HepG2 (cell line): ENCODE measurements around the gene TUFM. TPM values are rescaled to one million over a fixed set of nuclear protein-coding genes. Genes with fewer than 3 reads are reported as not detected.

Source experiments
- AKAP8 ChIP-seq: sonication (generic); formaldehyde crosslinking; IDR thresholded peaks from 2 replicates; pipeline ENCODE4 v1.5.1; 2020; ENCODE audit warnings: mild to moderate bottlenecking, missing genetic modification reagents
- ATM ChIP-seq: fragments of 450-650 bp; IDR thresholded peaks from 2 replicates; pipeline ENCODE4 v1.7.1; 2017; ENCODE audit warnings: mild to moderate bottlenecking, borderline replicate concordance
- BCL6 ChIP-seq: IDR thresholded peaks from 2 replicates; pipeline ENCODE4 v1.6.1; 2016; ENCODE audit warnings: missing genetic modification reagents, missing compliant biosample characterization
- CHD4 ChIP-seq: fragments of 200-600 bp; sonication (generic); IDR thresholded peaks from 2 replicates; pipeline ENCODE4 v1.7.0; 2017; ENCODE audit warnings: mild to moderate bottlenecking, low read length, borderline replicate concordance
- FOSL1 ChIP-seq: sonication (generic); formaldehyde crosslinking; IDR thresholded peaks from 2 replicates; pipeline ENCODE4 v1.9.0; 2021; ENCODE audit warnings: missing genetic modification reagents, borderline replicate concordance
- KLF13 ChIP-seq: sonication (generic); formaldehyde crosslinking; IDR thresholded peaks from 2 replicates; pipeline ENCODE4 v1.4.0; 2020; ENCODE audit warnings: mild to moderate bottlenecking, missing genetic modification reagents
- KLF9 ChIP-seq: IDR thresholded peaks from 2 replicates; pipeline ENCODE4 v1.6.1; 2016; ENCODE audit warnings: low read depth
- MTA3 ChIP-seq: sonication (generic); formaldehyde crosslinking; IDR thresholded peaks from 2 replicates; pipeline ENCODE4 v1.4.0; 2020; ENCODE audit warnings: missing genetic modification reagents
- NFIB ChIP-seq: sonication (generic); formaldehyde crosslinking; IDR thresholded peaks from 2 replicates; pipeline ENCODE4 v1.9.0; 2021; ENCODE audit warnings: missing genetic modification reagents, mild to moderate bottlenecking, borderline replicate concordance
- POGZ ChIP-seq: sonication (generic); formaldehyde crosslinking; IDR thresholded peaks from 2 replicates; pipeline ENCODE4 v1.4.0; 2020; ENCODE audit warnings: mild to moderate bottlenecking, missing genetic modification reagents
- RFX3 ChIP-seq: IDR thresholded peaks from 2 replicates; pipeline ENCODE4 v1.6.1; 2016; ENCODE audit warnings: missing biosample characterization, missing genetic modification reagents
- SALL2 ChIP-seq: sonication (generic); formaldehyde crosslinking; IDR thresholded peaks from 2 replicates; pipeline ENCODE4 v1.8.1; 2023; ENCODE audit warnings: mild to moderate bottlenecking, missing genetic modification reagents, inconsistent platforms
- SIX4 ChIP-seq: sonication (generic); formaldehyde crosslinking; IDR thresholded peaks from 2 replicates; pipeline ENCODE4 v1.4.0; 2020; ENCODE audit warnings: missing genetic modification reagents
- SRSF4 ChIP-seq: fragments of 200-400 bp; formaldehyde crosslinking; IDR thresholded peaks from one replicate; pipeline ENCODE4 v1.6.1; 2018; ENCODE audit warnings: mild to moderate bottlenecking, low read depth, low read length, moderate library complexity; ENCODE audit not compliant: poor library complexity, severe bottlenecking
- XRCC5 ChIP-seq: fragments of 200-400 bp; formaldehyde crosslinking; optimal IDR thresholded peaks from 2 replicates; pipeline ENCODE3; 2017; ENCODE audit warnings: mild to moderate bottlenecking, low read length
- ZC3H13 ChIP-seq: sonication (generic); formaldehyde crosslinking; IDR thresholded peaks from 2 replicates; pipeline ENCODE4 v1.8.1; 2023; ENCODE audit warnings: mild to moderate bottlenecking, missing genetic modification reagents, moderate library complexity
- ZMAT3 ChIP-seq: sonication (generic); formaldehyde crosslinking; conservative IDR thresholded peaks from 2 replicates; pipeline ENCODE4 v1.7.0; 2021; ENCODE audit warnings: missing genetic modification reagents
- ZNF329 ChIP-seq: sonication (generic); formaldehyde crosslinking; IDR thresholded peaks from 2 replicates; pipeline ENCODE4 v1.9.0; 2021; ENCODE audit warnings: low read depth, mild to moderate bottlenecking, missing genetic modification reagents
- ZNF446 ChIP-seq: sonication (generic); formaldehyde crosslinking; IDR thresholded peaks from 2 replicates; pipeline ENCODE4 v1.5.0; 2020; ENCODE audit warnings: mild to moderate bottlenecking, missing genetic modification reagents
- ZNF816 ChIP-seq: sonication (generic); formaldehyde crosslinking; IDR thresholded peaks from 2 replicates; pipeline ENCODE4 v1.8.0; 2022; ENCODE audit warnings: missing genetic modification reagents, mild to moderate bottlenecking, borderline replicate concordance
- polyA plus RNA-seq, 8 experiments: library from polyadenylated mRNA; depleted of rRNA in 3 of 8; stranded (reverse) in 7 of 8; unstranded in 1 of 8; fragments of >200 nt; fragmentation: Illumina TruSeq in 4 of 8; extraction: Trizol in 4 of 8; gene quantifications; 2 replicates each; pipeline versions ENCODE4 v1.2.1 to v1.2.3, GENCODE V29; 2011 to 2016; ENCODE audit warnings: low read depth in 4 of 8, missing spikeins in 1 of 8, mixed read lengths in 1 of 8; ENCODE audit not compliant: insufficient read depth in 1 of 8
- total RNA-seq, 5 experiments: library from RNA; depleted of rRNA; stranded (reverse); fragments of >200 nt; fragmentation: Illumina TruSeq; extraction: Trizol; gene quantifications; 2 replicates each; pipeline ENCODE4 v1.2.3, GENCODE V29; 2016; ENCODE audit warnings: low read depth in 1 of 5
- TF ChIP-seq, protein P1 (sequence below): sonication (generic); formaldehyde crosslinking; conservative IDR thresholded peaks from 2 replicates; pipeline ENCODE4 v1.4.0; 2020; ENCODE audit warnings: missing genetic modification reagents
- TF ChIP-seq, protein P2 (sequence below): sonication (generic); formaldehyde crosslinking; IDR thresholded peaks from 2 replicates; pipeline ENCODE4 v1.5.0; 2020; ENCODE audit warnings: missing genetic modification reagents
- TF ChIP-seq, protein P3 (sequence below): fragments of 450-650 bp; IDR thresholded peaks from 2 replicates; pipeline ENCODE4 v1.6.1; 2017; ENCODE audit warnings: mild to moderate bottlenecking

Gene TUFM
- total and polyA plus RNA-seq, 2 of the 13 experiments (the other 11 are each of a cell fraction or from before 2014, with no cell fraction given), result 206 to 298 TPM

DNA sequence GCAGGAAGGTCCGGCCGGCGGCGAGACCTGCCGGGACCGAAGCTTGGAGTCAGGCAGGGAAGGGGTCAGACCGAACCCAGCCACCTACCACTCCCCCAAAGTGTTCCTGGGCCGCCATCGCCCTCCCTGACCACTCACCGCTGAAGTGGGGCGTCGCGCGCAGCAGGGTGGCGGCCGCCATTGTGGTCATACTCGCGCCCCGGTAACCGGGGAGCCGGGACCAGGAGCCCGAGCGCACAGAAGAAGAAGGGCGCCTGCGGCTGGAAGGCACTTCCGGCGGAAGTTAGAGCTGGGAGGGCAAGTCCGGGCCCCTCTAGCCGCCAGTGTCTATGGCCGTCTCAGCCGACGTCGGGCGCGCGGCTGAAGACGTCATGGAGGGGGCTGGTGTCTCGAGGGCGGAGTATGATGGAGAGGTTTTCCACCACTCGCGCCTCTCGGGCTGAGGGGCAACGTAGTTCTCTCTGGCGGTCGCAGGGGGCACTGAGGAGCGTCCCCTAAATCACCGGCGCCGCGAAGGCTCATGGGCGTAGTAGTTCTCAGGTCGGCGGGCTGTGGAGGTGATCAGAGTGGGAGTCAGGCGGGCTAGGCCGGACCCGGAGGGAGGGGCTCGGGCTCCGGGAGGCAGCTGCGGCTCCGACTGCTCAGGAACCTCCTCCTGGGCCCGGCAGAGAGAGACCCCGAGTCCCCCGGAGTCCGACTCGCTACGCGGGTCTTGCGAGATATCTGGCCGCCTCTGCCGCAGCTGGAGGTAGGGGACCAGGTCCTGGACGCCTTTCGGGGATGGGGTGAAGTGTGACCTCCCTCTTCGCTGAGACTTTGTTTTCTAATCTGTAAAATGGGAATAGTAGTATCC is at the start of gene TUFM (continued):
- TF ChIP-seq ZNF446 (CRISPR knock-in tag) (peak; percentile 2; the same call in 1 of the 2 replicates), MTA3 (CRISPR knock-in tag) (no peak), ZNF329 (CRISPR knock-in tag) (peak; percentile 80; the same call in 1 of the 2 replicates), SALL2 (CRISPR knock-in tag) (peak; percentile 99), XRCC5 (peak; percentile 99), FOSL1 (CRISPR knock-in tag) (no peak), RFX3 (peak; percentile 31), ATM (no peak), NFIB (CRISPR knock-in tag) (no peak), BCL6 (CRISPR knock-in tag) (peak; percentile 41), AKAP8 (peak; percentile 90; the same call in 1 of the 2 replicates), ZMAT3 (CRISPR knock-in tag) (peak; percentile 94), POGZ (CRISPR knock-in tag) (peak; percentile 91), ZNF816 (CRISPR knock-in tag) (peak; percentile 77; the same call in 1 of the 2 replicates), KLF9 (CRISPR knock-in tag) (peak; percentile 64; the same call in 1 of the 2 replicates), SRSF4 (peak; percentile 43), ZC3H13 (CRISPR knock-in tag) (peak; percentile 91), CHD4 (peak; percentile 98), KLF13 (CRISPR knock-in tag) (peak; percentile 96; the same call in 1 of the 2 replicates), SIX4 (CRISPR knock-in tag) (peak; percentile 71)
- TF ChIP-seq, protein P1, sequence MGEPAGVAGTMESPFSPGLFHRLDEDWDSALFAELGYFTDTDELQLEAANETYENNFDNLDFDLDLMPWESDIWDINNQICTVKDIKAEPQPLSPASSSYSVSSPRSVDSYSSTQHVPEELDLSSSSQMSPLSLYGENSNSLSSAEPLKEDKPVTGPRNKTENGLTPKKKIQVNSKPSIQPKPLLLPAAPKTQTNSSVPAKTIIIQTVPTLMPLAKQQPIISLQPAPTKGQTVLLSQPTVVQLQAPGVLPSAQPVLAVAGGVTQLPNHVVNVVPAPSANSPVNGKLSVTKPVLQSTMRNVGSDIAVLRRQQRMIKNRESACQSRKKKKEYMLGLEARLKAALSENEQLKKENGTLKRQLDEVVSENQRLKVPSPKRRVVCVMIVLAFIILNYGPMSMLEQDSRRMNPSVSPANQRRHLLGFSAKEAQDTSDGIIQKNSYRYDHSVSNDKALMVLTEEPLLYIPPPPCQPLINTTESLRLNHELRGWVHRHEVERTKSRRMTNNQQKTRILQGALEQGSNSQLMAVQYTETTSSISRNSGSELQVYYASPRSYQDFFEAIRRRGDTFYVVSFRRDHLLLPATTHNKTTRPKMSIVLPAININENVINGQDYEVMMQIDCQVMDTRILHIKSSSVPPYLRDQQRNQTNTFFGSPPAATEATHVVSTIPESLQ (CRISPR knock-in tag), result no peak
- TF ChIP-seq, protein P2, sequence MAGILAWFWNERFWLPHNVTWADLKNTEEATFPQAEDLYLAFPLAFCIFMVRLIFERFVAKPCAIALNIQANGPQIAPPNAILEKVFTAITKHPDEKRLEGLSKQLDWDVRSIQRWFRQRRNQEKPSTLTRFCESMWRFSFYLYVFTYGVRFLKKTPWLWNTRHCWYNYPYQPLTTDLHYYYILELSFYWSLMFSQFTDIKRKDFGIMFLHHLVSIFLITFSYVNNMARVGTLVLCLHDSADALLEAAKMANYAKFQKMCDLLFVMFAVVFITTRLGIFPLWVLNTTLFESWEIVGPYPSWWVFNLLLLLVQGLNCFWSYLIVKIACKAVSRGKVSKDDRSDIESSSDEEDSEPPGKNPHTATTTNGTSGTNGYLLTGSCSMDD (CRISPR knock-in tag), result 0 out of 2 replicates have a peak, but pooled peaks have one; percentile 43
- TF ChIP-seq, protein P3, sequence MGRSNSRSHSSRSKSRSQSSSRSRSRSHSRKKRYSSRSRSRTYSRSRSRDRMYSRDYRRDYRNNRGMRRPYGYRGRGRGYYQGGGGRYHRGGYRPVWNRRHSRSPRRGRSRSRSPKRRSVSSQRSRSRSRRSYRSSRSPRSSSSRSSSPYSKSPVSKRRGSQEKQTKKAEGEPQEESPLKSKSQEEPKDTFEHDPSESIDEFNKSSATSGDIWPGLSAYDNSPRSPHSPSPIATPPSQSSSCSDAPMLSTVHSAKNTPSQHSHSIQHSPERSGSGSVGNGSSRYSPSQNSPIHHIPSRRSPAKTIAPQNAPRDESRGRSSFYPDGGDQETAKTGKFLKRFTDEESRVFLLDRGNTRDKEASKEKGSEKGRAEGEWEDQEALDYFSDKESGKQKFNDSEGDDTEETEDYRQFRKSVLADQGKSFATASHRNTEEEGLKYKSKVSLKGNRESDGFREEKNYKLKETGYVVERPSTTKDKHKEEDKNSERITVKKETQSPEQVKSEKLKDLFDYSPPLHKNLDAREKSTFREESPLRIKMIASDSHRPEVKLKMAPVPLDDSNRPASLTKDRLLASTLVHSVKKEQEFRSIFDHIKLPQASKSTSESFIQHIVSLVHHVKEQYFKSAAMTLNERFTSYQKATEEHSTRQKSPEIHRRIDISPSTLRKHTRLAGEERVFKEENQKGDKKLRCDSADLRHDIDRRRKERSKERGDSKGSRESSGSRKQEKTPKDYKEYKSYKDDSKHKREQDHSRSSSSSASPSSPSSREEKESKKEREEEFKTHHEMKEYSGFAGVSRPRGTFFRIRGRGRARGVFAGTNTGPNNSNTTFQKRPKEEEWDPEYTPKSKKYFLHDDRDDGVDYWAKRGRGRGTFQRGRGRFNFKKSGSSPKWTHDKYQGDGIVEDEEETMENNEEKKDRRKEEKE, result no peak
